ENCODE data around the gene ARHGEF28. TPM values are rescaled to one million over a fixed set of nuclear protein-coding genes. Genes with fewer than 3 reads are reported as not detected.

ARHGEF28 gene
- total and polyA plus RNA-seq, 2 of the 4 experiments (the other 2 are of a cell fraction), result 3.6 to 16.0 TPM

DNA sequence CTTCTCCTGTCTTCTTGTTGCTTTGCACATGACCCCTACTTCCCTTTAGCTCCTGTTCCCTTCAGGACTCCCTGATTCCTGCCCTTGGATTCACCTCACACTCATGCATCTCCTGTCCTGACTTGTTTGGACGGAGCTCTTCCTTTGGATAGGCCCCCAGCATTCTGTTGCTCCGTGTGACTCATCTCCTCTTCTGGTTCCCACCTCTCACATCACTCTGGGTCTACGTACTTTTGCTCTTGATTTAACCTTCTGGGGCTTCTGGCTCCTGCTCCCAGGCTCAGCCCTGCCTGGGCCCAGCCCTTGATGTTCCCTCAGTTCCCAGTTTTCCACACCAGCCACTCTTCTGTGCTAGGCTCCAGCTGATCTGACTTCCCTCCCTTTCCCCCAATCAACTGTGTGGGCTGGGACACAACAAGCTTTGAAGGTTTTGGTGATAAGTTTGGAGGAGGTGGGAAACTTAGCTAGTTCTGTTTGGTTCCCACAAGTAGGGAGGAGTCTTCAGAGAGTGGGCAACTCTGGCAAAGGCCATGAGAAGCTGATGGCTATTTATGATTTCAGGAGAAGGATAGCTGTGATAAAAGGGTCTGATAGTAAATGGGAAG is 331.5 kb downstream of the ARHGEF28 start:
- Histone ChIP-seq H2BK20ac (ENCODE audit: low read depth, low read length) (no peak overlapping the region), H4K8ac (ENCODE audit: low read depth in 2 of 2, low read length in 2 of 2) (no peak overlapping the region), H3K79me1 (ENCODE audit: low read depth in 1 of 2, low read length in 2 of 2) (no peaks in the 10 kb centered on the region), H2BK15ac (ENCODE audit: low read depth, low read length) (no peak overlapping the region), H3K56ac (ENCODE audit: extremely low read depth, insufficient read depth, low read length) (no peak overlapping the region), H3K9me1 (ENCODE audit: insufficient read depth, low read length) (no peaks in the 10 kb centered on the region), H3K4me1 (ENCODE audit: control insufficient read depth, insufficient read depth, low read length) (no peaks in the 10 kb centered on the region), H2AFZ (replicated peaks; ENCODE audit: low read length, poor library complexity) (peak overlapping the region; percentile 37), H2BK5ac (ENCODE audit: low read depth, low read length, poor library complexity, severe bottlenecking) (no peak overlapping the region), H2AK5ac (ENCODE audit: low read depth, low read length) (no peak overlapping the region), H3K18ac (ENCODE audit: low read depth, low read length) (no peak overlapping the region), H2AK9ac (replicated peaks; ENCODE audit: low read depth, low read length, poor library complexity) (no peak overlapping the region), H4K20me1 (ENCODE audit: insufficient read depth, low read length) (no peaks in the 10 kb centered on the region), H3K9ac (ENCODE audit: low read depth, low read length) (no peak overlapping the region), H3K23ac (ENCODE audit: low read depth, low read length) (no peak overlapping the region), H2BK120ac (ENCODE audit: low read depth, low read length) (no peak overlapping the region), H4K5ac (ENCODE audit: low read depth, low read length) (no peak overlapping the region; the same call in 1 of the 2 replicates), H3K9me3 (ENCODE audit: control insufficient read depth, insufficient read depth, low read length) (no peaks in the 10 kb centered on the region), H3K4ac (ENCODE audit: low read depth, low read length) (no peak overlapping the region), H3K36me3 (ENCODE audit: control insufficient read depth, insufficient read depth, low read length) (no peaks in the 10 kb centered on the region), H3K14ac (replicated peaks; ENCODE audit: low read depth, low read length) (no peak overlapping the region; the same call in 1 of the 2 replicates), H3K4me3 (ENCODE audit: insufficient read depth, low read depth, low read length) (no peak overlapping the region), H3K27ac (ENCODE audit: insufficient read depth, low read length) (no peak overlapping the region), H4K91ac (ENCODE audit: insufficient read depth, low read depth, low read length) (no peak overlapping the region), H3K27me3 (ENCODE audit: control insufficient read depth, insufficient read depth, low read length) (peaks cover 24% of the 10 kb centered on the region), H3K4me2 (ENCODE audit: low read depth, low read length) (no peak overlapping the region)
- CTCF ChIA-PET, result interaction anchor here (0.7 kb wide), 1 partner anchor 354 kb away, joined by 3 read pairs; no protein-coding TSS in a partner anchor
- intact Hi-C loops (cut with micrococcal nuclease), result no loop called here
- 58% methylated on average over 3 of the region's 3 CpGs; no CpG with 5 or more reads in 1 of the 2 experiments for WGBS, 2 experiments (ENCODE audit: extremely low coverage in 2 of 2, insufficient read length in 1 of 2)
- POLR2A ChIA-PET (ENCODE audit: unreplicated experiment), result no interaction called here
- dilution Hi-C loops (cut with HindIII; ENCODE audit: low sequenced_read_pairs, unreplicated experiment), result no loop called here
- no peak for ATAC-seq (ENCODE audit: low read depth)
- no peak for TF ChIP-seq ELK1 (IDR thresholded peaks at IDR 0.05; ENCODE audit: borderline replicate concordance, low read depth, low read length)
- TF ChIP-seq RCOR1 (IDR thresholded peaks at IDR 0.05; ENCODE audit: insufficient replicate concordance, low read length), result no peak
- no peak for TF ChIP-seq CEBPB (IDR thresholded peaks at IDR 0.05; ENCODE audit: low read depth, low read length)
- no peak for TF ChIP-seq SMC3 (IDR thresholded peaks at IDR 0.05; ENCODE audit: low read depth, low read length)
- TF ChIP-seq USF2 (IDR thresholded peaks at IDR 0.05; ENCODE audit: low read depth, low read length), result no peak
- TF ChIP-seq NFE2L2 (IDR thresholded peaks at IDR 0.05; ENCODE audit: low read depth, low read length), result no peak
- no peak for TF ChIP-seq MAFK (IDR thresholded peaks at IDR 0.05; ENCODE audit: low read depth, low read length)
- DNase-seq, result peak; percentile 24
- BruUV-seq (replicated peaks), result no TSS peak
- in situ Hi-C loops (cut with MboI; ENCODE audit: low sequenced_read_pairs), result no loop called here
